Skeletal muscle cell (primary cell): Measurements from ENCODE around the gene PDE4B.
"Not testable (repeated sequence)": the region's sequence is repeated elsewhere in the genome, so short reads cannot be mapped to it uniquely, and the experiment has no call there.

Experiments used
- DNase-seq: peaks from one replicate; pipeline ENCODE4 v3.0.0-alpha.2; 2010; ENCODE audit warnings: low read depth
- H3K4me3 ChIP-seq: 2 replicates; pipeline ENCODE4 v1.5.1; 2011; ENCODE audit warnings: low read depth, mild to moderate bottlenecking, control low read depth, low read length, moderate library complexity

Gene PDE4B

DNA sequence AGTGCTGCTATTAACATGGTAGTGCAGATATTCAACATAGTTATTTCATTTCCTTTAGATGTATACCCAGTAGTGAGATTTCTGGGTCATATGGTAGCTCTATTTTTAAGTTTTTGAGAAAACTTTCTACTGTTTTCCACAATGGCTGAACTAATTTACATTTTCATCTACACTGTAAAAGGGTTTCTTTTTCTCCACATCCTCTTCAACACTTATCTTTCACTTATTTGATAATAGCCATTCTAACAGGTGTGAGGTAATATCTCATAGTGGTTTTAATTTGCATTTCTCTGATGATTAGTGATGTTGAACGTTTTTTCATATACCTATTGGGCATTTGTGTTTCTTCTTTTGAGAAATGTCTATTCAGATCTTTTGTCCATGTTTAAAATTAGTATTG lies 149.8 kb downstream of the PDE4B start:
- no peak for DNase-seq
- H3K4me3 ChIP-seq, result no peak overlapping the region

DNA sequence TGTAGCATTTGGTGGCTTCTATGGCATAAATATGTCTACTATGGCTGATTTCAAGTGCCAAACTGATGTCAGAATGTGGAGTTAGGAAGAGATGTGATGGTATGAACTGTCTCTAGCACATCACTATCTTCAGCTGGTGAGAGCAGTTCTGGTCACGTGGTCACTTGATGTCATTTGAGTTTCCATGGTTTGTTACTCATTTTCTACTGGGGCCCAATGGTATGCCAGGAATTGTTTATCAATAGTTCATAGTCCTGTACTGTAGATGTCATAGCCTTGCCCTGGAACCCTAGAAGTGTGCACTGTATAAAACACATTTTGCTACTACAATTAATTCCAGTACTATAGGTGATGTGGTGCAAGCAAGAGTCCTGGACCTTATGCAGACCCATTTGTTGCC lies 153.7 kb downstream of the PDE4B start:
- DNase-seq, result no peak
- H3K4me3 ChIP-seq, result no peak overlapping the region

DNA sequence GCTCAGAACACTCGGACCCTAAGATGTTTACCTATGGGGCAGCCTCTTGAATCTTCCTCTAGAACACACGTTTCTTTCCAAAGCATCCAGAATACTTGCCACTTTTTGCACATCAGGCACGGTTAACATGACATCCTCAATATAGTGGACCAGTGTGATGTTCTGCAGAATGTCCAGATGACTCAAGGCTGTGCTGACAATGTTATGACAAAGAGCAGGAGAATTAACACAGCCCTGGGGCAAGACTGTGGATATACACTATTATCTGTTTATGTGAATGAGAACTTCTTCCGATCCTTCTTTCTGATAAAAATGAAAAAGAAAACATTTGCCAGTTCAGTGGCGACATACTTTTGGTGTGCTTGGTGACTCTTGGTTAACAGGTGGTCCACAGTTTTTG lies 154.3 kb downstream of the PDE4B start:
- DNase-seq, result no peak
- no peak overlapping the region for H3K4me3 ChIP-seq

DNA sequence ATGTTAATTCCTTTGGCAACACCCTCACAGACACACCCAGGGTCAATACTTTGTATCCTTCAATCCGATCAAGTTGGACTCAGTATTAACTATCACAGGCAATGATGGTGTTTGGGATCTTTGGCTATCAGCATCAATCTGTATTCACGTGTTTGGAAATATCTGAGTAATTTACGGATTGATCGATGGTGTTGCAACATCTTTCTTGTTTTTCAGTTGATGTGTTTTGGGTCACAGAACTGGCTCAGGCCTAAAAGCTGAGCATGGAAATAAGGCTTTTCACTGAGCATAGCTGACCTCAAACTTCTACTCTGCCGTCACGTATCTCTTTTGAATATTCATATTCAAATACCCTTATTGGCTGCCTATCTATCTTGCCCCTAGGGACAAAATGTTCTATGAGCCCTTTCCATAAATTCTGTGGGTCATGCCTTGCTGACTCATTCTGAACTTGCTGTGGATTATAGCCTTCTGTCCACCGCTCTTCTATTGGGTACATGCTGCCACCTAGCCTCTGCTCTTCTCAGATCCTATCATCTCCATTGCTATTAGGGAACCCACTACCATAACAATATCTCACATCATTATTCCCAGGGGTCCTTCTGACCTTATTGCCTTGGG lies 156.0 kb downstream of the PDE4B start:
- peak; percentile 73 for DNase-seq
- H3K4me3 ChIP-seq, result no peak overlapping the region

DNA sequence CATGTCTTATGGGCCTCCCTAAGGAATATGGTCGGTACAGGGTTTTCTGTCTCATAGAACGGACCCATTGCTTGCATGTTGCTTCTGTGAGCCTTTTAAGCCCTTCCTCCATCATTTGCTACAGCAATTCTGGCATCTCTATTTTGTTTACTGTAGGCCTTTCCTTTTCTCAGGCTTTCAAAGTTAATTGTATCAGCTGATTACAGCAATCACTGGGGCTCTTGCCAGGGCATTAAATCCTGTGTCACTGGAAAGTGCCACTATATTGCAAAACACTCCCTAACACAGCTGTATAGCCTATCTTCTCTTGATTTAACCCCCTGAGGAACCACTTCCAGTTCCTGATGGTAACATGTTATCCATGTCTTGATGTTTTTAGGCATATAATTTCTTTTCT lies 156.5 kb downstream of the PDE4B start:
- no peak overlapping the region for H3K4me3 ChIP-seq
- DNase-seq, result no peak

DNA sequence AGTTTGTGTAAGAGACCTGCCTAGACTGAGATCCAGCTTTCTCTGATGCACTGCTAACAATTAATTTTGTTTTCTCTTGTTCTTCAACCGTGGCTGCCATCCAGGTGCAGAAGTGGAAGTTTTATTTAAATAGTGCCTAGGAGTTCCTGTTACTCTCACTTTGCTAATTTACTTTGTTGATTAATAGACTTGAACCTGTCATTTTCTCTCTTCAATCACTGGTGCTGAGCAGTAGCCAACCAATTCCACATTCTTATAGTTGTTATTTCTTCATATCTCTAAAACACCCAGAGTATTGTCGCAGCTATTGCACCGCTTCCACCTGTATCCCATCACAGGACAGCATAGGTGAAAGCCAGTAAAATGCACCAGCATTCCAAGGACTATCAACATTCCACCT lies 157.2 kb downstream of the PDE4B start:
- no peak for DNase-seq
- no peak overlapping the region for H3K4me3 ChIP-seq

DNA sequence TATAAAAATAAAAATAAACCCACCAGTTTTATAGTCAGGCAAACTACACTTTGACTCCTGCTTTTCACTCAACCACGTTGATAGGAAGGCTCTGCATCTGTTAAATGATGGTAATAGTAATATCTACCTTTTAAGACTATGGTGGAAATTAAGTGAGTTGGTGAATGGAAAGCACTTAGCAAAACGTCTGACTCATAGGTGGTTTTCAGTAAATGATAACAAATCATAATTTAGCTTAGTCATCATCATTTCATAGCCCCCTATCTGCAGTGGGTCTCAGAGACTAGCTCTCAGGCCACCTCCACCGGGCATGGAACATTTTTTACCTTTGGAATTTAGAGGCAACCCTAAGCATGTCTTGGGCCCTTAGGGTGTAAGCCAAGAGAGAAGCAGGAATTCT lies 160.0 kb downstream of the PDE4B start:
- no peak for DNase-seq
- no peak overlapping the region for H3K4me3 ChIP-seq

DNA sequence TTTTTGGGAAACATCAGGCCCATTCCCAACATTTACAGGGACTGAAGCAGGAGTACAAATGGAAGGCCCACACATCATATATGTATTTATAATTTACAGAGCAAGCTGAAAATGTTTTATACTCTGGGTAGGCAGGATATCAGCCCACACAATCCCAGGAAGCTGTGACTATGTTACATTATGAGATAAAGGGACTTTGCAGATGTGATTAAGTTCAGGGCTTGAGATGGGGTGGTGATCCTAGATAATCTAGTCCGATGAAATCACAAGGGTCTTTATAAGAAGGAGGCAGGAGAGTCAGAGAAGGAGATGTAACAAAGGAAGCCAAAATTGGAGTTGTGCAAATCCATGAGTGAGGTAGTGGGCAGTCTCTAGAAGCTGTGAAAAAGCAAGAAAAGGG lies 160.5 kb downstream of the PDE4B start:
- DNase-seq, result no peak
- H3K4me3 ChIP-seq, result no peak overlapping the region

DNA sequence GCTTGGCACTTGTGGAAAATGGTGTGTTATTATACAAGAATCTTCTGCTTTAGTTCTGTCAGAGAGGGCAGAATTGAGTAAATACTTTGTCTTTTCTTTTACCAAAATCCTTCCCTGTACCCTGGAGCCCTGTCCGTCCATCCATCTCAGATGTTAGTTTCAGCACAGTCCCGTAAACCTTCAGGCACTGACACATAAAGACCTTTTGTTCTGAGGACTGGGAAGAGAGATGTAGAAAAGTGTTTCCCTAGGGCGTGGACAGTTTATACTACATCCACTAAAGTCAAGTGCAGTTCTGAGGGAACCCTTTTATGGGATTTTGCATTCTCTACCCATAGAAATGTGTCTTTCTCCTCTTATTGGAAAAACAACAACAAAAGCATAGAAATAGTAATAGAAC lies 162.4 kb downstream of the PDE4B start:
- DNase-seq, result no peak
- no peak overlapping the region for H3K4me3 ChIP-seq

DNA sequence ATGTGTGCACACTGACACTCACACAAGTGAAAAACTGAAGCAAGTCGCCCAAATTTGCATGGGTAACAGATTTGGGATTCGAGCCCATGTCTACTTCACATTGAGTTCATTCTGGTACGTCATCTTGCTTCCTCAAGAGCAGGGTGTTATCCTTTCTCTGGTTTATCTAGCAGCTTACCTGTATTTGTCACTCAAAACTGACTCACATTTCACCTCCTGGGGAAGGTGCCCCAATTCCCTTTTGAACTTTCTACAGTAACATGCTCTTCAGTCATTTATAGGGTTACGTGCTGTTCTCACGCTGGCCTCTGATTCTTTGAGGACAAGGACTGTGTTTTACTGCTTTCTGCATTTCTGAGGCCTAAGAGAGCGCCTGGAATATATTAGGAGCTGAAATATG lies 162.8 kb downstream of the PDE4B start:
- no peak for DNase-seq
- H3K4me3 ChIP-seq, result no peak overlapping the region

DNA sequence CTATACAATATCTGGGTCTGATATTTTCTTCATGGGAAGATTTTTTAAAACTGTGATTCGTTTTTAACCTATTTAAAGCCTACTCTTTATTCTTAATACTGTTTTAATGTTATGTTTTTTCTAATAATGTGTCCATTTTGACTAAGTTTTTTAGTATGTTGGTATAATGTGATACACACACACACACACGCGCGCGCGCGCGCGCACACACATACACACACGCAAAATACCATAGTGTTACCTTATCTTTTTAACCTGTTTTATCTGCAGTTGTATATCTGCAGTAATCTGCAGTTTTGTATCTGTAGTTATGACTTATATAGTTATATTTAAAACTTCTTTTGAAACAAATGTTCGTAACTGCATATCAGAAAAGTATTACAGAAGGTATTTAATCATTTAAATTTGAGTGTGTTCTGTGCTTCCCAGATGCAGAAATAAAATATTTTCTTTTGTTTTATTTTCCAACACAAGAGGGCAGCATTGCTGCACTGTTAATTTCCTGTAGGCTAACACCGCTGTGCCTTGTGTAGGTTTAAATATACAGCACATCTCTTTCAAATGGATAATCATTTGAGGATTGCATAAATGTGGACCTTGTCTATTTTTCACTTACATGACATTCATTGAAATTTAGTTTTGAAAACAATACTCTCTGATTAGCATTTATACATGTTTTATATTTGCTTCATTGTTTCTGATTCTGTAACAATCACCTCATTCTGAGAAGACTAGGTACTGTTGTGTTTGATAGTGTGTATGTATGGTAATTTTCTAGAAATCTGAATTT lies 166.1 kb downstream of the PDE4B start:
- no peak for DNase-seq
- H3K4me3 ChIP-seq, result no peak overlapping the region

DNA sequence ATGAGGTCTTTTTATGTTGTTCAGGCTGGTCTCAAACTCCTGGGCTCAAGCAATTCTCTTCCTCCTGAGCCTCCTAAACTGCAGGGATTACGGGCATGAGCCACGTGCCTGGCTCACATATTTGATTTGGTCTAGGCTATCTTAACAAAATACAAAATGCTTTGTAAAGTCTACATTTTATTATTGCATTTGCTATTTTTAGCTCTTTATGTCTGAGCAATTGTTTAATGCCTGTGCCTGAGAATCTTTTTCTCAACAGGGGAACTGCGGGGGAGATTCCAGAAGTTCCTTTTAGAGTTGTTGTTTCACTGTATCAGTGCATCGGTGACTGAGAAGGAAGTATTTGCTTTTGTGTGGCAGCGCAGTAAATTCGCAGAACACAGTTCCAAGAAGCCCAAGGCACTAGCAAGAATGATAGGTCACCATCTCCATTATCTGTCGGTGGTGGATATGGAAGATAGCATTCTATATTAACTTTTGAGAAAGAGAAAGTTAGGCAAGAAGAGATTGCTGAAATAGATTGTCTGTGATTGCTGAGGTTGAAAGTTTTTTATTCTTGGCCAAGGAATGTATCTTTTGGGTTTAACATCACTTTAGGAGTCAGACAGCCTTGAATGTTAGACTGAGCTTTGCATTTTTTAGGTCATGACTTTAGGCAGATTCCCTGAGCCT lies 167.3 kb downstream of the PDE4B start:
- DNase-seq, result no peak

DNA sequence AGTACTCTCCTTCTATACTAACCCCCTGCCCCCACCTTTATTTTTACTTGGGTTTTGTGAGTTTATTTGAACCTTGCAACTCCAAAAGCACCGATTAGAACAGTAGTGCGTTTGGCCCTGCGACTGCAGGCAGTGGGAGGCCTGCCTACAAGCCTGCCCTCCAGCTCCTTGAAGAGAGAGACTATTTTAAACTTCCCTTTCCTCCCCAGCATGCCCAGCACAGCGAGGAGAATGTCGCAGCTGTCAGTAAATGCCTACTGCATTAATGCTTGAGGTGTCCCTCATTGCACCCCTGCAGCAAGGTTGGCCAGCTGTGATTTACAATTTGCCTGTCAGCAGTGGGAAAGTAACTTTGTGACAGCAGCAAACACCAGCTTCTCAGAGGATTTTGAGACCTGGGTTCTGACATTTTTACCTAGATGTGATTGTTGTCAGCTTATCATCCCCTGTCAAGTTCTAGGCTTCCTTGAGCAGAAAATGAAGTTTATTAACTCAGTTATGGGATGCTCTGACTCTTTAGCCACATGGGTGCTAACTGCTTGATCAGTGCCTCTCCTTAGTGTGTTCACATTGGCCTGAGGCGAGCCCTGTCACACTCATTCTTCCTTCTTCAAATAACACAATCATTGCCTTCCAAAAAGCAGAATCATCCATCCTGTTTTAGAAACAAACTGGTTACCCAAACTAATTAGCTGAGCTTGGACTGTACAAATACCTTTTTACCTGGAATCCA lies 170.6 kb downstream of the PDE4B start:
- H3K4me3 ChIP-seq, result no peak overlapping the region
- DNase-seq, result no peak

More for the DNA sequence above, 167.3 kb downstream of the PDE4B start:
- no peak overlapping the region for H3K4me3 ChIP-seq

DNA sequence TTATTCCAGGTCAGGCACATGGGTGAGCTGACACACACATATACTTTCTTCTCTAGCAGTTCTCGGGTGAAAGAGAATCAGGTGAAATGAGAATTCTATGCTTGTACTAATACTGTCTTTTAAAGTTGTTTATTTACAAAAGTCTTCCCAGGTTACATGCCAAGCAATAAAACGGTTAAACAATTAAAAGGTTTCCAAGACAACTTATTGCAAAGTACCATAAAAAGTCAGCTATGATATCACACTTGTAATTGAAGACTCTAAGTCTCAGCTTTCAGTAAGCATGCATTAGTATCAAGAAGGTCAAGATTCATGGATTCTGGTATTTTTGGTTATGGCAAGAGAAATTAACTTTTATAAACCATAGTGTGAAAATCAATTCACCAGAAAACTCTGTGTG lies 171.4 kb downstream of the PDE4B start:
- H3K4me3 ChIP-seq, result no peak overlapping the region
- no peak for DNase-seq

DNA sequence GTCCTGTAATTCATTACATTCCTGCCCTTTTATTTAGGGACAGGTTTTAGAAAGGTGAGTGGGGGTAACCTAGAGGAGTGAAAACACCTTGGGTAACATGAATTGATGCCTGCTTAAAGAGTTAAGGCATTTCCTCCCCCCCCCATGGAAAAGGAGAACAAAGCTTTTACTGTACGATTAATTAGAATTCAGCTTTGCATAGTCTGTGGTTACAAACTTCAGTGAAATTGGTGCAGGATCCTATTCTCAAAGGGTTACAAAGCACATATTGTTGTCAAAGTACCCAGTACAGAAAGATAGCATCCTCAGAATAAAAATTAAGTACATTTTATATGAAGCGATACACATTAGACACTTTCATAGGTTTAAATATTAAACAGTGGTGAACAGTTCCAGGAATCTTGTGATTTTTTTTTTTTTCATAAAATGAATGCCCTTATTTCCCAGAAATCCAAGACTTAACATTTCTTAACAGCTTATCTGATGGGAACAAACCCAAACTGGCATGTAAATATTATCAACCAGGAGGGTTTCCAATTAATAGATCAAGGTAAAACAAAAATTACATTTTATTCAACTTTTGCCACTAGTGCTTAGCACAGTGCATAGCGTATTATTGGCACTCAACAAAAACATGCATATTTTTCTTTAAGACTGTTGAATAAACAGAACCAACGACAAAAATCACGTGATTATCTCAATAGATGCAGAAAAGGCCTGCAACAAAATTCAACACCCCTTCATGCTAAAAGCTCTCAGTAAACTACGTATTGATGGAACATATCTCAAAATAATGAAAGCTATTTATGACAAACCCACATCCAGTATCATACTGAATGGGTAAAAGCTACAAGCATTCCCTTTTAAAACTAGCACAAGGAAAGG lies 172.7 kb downstream of the PDE4B start:
- DNase-seq, result no peak
- no peak overlapping the region for H3K4me3 ChIP-seq

DNA sequence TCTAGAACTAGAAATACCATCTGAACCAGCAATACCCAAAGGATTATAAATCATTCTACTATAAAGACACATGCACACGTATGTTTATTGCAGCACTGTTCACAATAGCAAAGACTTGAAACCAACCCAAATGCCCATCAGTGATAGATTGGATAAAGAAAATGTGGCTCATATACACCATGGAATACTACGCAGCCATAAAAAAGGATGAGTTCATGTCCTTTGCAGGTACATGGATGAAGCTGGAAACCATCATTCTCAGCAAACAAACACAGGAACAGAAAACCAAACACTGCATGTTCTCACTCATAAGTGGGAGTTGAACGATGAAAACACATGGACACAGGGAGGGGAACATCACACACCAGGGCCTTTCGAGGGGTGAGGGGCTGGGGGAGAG lies 174.8 kb downstream of the PDE4B start:
- not testable (repeated sequence) for H3K4me3 ChIP-seq, DNase-seq

DNA sequence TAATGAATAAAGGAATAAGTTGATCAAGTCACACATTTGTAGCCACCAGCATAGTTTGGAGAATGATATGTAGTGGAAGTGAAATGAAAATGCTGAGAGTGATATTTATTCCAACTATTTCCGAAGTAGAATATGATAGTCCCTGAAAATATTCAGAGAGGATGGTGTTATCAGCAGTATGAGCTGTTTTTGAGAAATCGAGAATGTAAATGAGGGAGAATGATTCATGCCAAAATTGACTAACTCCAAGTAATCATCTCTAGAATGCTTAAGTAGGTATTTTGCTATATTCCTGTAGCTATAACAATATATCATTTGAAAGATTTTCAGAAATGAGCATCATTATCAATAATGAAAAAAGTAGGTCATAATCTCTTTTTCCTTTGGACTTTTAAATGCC lies 178.9 kb downstream of the PDE4B start:
- DNase-seq, result no peak
- H3K4me3 ChIP-seq, result no peak overlapping the region

DNA sequence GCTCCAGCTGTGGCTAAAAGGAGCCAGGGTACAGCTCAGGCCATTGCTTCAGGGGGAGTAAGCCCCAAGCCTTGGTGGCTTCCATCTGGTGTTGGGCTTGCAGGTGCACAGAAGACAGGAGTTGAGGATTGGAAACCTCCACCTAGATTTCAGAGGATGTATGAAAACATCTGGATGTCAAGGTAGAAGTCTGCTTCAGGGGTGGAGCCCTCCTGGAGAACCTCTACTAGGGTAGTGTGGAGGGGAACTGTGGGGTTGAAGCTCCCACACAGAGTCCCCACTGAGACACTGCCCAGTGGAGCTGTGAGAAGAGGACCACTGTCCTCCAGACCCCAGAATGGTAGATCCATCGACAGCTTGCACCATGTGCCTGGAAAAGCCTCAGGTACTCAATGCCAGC lies 183.0 kb downstream of the PDE4B start:
- no peak overlapping the region for H3K4me3 ChIP-seq
- no peak for DNase-seq
